Dedifferentiated amniotic fluid mesenchymal stem cell (primary cell): Measurements from ENCODE around the gene PRKRA.
"Not testable (repeated sequence)": the region's sequence is repeated elsewhere in the genome, so short reads cannot be mapped to it uniquely, and the experiment has no call there.

Source experiments
- DNase-seq: peaks from one replicate; pipeline ENCODE4 v3.0.0-alpha.2; 2016; ENCODE audit errors: extremely low spot score

The PRKRA gene

GRCh38 chr2:178457390-178457886, 6.5 kb upstream of the PRKRA start:
- DNase-seq: no peak

- no peak for DNase-seq
Measured at GRCh38 chr2:178455947-178456346, 5.0 kb upstream of the PRKRA start.

- no peak for DNase-seq
Measured at GRCh38 chr2:178452870-178453269, 1.9 kb upstream of the PRKRA start.

- DNase-seq: no peak
Measured at GRCh38 chr2:178452334-178452733, 1.4 kb upstream of the PRKRA start.

GRCh38 chr2:178450524-178450773, 526 bp downstream of the PRKRA start:
- peak; percentile 16 for DNase-seq

- no peak for DNase-seq
Measured at GRCh38 chr2:178449700-178450523, 1.1 kb downstream of the PRKRA start.

- DNase-seq: no peak
Measured at GRCh38 chr2:178448968-178449661, 1.9 kb downstream of the PRKRA start.

GRCh38 chr2:178441426-178441825, 9.5 kb downstream of the PRKRA start:
- DNase-seq: no peak

- no peak for DNase-seq
Measured at GRCh38 chr2:178436662-178437061, 14.3 kb downstream of the PRKRA start.

- DNase-seq: no peak
Measured at GRCh38 chr2:178429336-178429735, 21.6 kb downstream of the PRKRA start.

GRCh38 chr2:178428396-178428806, 22.6 kb downstream of the PRKRA start:
- no peak for DNase-seq

- no peak for DNase-seq
Measured at GRCh38 chr2:178427458-178427857, 23.5 kb downstream of the PRKRA start.

- DNase-seq: no peak
Measured at GRCh38 chr2:178426388-178426787, 24.6 kb downstream of the PRKRA start.

GRCh38 chr2:178425255-178425827, 25.6 kb downstream of the PRKRA start:
- no peak for DNase-seq

- DNase-seq: not testable (repeated sequence)
Measured at GRCh38 chr2:178423746-178424145, 27.2 kb downstream of the PRKRA start.

- no peak for DNase-seq
Measured at GRCh38 chr2:178422097-178422496, 28.9 kb downstream of the PRKRA start.

GRCh38 chr2:178420463-178420999, 30.4 kb downstream of the PRKRA start:
- DNase-seq: no peak

- DNase-seq: no peak
Measured at GRCh38 chr2:178419123-178419522, 31.9 kb downstream of the PRKRA start.

- no peak for DNase-seq
Measured at GRCh38 chr2:178418426-178418825, 32.5 kb downstream of the PRKRA start.

GRCh38 chr2:178417916-178418315, 33.1 kb downstream of the PRKRA start:
- DNase-seq: no peak

- no peak for DNase-seq
Measured at GRCh38 chr2:178415979-178416378, 35.0 kb downstream of the PRKRA start.
